Dermis microvascular lymphatic vessel endothelial cell (primary cell): Measurements from ENCODE around the gene C1QTNF12. TPM values are rescaled to one million over a fixed set of nuclear protein-coding genes. Genes with fewer than 3 reads are reported as not detected.

ENCODE experiments used
- DNase-seq, 2 donors: peaks; one replicate each; pipeline versions ENCODE4 v3.0.0 to v3.0.0-alpha.2; 2010; ENCODE audit warnings: low read depth in 2 of 2
- total RNA-seq: library from RNA; depleted of rRNA; stranded (reverse); fragments of >200 nt; gene quantifications from 2 replicates; pipeline ENCODE4 v1.2.1, GENCODE V29; 2014

Gene C1QTNF12
- total RNA-seq, 1 donor from 2014 or later, result 0.51 TPM

DNA sequence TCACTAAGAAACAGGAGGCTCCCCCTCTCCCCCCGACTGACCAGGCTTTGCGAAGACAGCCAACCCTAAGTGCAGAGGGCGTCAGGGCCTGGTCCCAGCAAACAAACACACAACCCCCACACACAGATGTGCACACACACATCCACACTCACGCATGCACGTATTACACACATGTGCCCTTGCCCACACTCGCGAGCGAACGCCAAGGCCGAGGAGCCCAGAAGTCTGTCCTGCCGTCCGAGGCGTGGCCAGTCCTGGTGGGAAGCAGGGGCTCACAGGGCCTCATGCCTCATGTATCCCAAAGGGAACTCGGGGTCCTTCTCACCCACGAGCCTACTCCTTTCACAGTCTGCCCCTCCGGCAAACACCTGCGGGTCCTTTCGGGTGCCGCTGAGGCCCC lies 16.8 kb downstream of the C1QTNF12 start:
- DNase-seq, result no peak

DNA sequence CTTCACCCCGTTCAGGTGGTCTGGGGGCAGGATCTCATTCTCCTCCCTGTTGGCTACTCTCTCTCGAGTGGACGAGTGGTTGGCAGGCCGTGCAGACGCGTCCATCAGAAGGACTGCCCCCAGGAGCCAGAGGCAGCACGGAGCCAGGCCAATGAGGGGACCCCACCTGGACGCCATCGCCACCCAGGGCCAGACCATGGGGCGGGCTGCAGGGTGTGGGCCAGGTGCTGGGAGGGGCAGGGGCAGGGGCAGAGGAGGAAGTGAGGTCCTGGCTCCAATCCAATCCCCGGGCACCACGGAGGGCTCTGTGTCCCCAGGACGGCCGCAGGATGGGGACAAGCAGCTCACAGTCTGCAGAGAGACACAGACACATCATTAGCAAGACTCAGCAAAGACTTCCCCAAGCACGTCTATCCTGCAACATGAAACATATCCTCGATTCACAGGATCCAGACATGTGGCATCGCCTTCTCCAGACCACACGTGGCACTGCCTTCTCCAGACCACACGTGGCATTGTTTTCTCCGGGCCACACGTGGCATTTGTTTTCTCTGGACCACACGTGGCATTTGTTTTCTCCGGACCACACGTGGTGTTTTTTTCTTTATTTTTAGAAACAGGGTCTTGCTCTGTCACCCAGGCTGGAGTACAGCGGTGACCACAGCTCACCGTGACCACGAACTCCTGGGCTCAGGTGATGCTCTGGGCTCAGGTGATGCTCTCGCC lies 17.8 kb downstream of the C1QTNF12 start:
- no peak for DNase-seq

DNA sequence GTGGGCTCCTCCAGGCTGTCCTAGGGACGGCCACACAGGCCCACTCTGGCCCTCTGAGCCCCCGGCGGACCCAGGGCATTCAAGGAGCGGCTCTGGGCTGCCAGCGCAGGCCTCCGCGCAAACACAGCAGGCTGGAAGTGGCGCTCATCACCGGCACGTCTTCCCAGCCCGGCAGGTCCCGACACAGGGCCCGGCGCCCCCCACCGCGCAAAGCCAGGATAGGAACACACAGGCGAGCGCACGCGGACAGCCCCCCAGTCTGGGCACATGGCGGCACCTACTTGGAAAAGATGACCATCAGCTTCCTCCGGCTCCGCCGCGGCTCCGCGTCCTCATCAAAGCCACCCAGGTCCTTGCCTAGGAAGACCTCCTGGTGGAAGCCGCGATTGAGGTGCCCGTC lies 18.3 kb downstream of the C1QTNF12 start:
- DNase-seq, result no peak

DNA sequence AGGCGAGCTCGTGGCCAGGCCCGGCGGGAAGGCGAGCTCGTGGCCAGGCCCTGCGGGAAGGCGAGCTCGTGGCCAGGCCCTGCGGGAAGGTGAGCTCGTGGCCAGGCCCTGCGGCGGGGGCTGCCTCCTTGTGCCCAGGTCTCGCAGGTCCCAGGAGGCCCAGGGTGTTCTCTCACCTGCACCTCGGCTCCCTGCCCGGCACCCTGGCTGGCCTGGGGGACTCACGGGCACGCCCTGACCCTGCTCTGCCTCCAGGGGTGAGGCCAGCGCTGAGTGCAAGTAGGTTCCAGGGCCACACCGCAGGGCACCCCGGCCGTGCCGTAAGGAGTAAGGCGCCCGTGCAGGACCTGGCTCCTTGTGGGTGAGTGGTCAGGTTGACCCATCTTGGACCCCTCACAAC lies 19.1 kb downstream of the C1QTNF12 start:
- no peak for DNase-seq

DNA sequence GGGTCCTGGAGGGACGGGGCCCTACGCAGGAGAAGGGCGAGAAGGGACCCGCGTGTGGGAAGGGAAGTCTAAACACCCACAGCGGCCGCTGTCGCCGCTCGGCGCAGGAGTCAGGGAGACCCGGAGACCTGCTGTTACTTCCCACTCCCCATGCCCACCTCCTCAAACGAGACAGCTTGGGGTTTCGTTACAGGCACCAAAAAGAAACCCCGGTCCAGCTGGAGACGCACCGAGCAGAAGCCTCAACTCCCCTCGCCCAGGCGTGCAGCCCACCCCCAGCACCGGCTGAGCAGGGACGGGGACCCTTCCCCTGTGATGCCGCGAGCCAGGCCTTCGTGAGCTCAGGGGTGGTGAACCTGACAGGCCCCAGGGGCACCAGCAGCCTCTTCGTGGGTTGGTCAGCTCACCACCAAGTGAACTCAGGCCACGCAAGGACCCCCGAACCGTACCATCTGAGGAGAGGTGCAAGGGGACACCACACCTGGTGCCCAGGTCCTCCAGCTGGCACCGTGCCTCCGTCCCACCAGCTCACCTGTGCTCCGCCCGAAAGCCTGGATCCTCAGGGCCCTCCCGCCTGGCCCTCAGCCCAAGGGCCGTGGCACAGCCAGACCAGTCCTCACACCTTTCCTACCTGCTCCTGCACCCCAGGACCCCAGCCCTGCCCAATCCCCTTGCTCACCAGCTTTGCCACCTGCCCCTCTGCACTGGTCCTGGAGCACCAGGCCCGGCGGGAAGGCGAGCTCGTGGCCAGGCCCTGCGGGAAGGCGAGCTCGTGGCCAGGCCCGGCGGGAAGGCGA lies 19.8 kb downstream of the C1QTNF12 start:
- DNase-seq, result no peak

DNA sequence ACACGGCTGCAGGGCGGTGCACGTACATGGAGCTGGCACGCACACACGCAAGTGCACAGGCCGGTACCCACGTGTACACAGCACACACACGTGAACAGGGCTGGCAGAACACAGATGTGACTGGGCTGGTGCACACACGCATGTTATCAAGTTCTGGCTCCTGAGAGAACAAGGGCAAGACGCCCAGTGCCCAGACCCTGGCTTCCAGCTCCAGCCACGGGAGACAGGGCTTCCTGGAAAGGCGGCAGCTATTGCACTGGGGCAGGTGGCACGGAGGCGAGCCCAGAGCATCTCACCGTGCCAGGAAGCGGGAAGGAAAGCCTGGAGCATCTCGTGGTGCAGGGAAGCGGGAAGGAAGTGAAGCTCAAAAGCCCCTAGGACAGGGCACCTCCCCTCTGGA lies 20.6 kb downstream of the C1QTNF12 start:
- no peak for DNase-seq

DNA sequence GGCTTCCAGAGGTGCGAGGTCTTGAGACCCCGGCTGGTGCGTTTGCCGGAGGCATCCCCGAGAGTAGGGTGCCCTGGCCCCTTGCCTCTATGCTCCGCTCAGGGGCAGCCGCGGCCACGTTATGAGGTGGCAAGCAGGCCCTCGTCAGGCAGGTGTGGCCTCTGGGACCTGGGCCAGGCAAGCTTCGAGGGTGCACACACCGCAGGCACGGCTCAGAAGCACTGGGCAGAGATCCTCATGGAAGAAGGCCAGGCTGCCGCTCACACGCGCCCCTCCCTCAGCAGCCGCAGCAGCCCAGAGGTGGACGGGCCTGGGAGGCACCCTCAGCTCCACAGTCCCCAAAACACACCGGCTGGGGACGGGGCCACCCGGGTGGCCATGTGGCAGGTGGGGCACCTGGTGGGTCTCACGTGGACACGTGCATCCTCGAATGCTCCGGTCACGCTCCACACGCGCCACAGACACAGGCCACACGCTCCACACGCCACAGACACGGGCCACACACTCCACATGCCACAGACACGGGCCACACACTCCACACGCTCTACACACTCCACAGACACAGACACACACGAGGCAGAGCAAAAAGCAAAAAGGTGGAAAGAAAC lies 21.2 kb downstream of the C1QTNF12 start:
- no peak for DNase-seq

DNA sequence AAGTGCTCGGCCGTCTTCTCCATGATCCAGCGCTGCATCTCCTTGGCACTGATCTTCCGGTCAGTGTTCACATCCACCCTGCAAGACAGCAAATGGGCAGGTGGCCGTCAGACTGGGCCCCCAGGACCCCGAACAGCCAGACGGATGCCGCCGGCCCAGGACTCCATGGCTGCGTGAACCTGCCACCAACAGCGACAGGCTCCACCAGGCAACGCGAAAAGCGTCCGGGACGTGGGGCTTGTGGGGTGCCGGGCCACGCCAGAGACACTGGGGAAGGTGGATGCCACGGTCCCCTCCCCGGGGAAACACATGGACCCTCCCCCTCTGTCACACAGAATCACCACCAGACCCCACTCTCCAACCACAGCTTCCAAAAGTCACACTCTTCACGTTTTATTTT lies 22.6 kb downstream of the C1QTNF12 start:
- no peak for DNase-seq

DNA sequence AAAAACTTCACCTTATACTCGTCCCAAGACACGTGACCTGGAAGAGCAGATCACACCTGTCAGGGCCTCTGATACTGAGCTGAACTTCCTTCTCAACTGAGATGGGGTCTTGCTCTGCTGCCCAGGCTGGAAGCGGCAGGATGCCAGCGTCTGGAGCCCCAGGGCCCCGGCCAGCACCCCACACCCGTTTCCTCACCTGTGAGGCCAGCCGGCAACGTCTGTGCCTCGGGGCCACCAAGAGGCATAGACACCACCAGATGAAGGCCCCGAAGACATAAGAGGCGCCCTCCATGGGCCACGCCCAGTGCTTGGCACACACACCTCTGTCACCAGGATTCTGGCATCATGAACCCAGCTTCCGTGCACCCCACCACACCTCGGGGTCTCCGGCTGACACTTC lies 23.2 kb downstream of the C1QTNF12 start:
- DNase-seq, result no peak

DNA sequence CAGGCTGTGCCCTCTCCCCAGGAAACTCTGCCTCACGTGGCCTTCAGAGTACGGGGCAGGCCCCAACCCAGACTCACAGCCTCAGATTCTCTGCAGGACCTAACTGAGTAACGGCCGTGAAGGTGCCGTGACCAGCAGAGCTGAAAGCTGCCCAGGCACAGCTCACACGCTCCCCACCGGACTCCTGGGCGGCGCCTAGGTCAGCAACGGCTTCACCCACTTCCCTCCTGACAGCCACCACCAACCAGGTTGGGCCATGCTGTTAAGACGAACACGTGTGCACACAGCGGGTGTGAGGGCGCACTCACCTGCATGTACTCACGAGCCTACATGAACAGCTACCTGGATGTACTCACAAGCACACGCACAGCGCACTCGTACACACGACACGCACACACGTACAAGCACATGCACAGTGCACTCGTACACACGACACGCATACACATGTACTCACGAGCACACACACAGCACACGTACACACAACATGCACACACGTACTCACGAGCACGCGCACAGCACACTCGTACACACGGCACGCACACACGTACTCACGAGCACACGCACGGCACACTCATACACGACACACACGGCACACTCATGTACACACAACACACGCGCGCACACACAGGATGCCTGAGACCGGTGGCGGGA lies 23.8 kb downstream of the C1QTNF12 start:
- no peak for DNase-seq

DNA sequence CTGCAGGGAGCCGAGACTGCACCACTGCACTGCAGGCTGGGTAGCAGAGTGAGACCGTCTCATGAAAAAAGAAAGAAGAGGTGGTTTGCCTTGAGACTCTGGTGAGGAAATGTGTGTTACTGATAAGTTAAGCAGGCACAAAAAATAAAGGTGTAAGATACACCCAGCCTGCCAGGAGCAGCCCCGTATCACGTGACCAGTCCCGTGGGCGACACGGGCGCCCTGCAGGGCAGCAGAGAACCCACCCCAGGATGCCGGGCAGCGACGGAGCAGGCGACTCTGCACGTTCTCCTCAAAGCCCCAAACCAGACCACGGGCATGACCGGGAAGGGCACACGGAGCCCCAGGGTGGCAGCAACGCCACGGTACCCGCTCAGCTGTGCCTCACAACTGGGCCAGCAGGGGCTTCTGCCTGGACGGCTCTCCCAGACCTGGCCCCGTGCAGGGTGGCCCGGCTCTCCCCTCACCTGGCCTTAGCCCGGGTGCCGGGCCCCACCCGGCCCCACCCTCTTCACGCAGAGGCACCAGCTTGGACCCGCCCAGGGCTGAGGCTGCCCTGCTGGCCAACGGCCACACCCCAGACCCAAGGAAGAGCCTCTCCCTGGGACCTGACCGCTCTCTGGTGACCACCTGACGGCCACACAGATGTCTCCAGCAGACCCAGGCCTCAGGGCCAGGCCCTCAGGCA lies 24.5 kb downstream of the C1QTNF12 start:
- DNase-seq, result no peak

DNA sequence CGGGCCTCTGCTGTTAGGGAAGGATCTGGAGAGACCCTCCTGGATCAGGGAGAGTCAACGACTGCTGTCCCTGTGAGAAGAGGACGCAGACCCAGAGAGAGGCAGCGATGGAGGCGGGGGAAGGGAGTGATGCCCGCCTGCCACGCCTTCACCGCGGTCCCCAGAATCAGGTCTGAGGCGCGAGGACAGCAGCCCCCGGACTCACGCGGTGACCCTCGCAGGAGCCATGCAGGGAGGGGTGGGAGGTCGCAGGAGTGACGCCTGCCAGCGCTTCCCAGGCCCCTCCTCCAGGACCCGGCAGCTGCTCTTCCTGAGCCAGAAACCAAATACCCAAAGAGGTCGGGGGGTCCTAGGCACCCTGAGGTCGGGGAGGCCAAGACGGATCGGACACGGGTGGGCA lies 26.3 kb downstream of the C1QTNF12 start:
- DNase-seq, result no peak

DNA sequence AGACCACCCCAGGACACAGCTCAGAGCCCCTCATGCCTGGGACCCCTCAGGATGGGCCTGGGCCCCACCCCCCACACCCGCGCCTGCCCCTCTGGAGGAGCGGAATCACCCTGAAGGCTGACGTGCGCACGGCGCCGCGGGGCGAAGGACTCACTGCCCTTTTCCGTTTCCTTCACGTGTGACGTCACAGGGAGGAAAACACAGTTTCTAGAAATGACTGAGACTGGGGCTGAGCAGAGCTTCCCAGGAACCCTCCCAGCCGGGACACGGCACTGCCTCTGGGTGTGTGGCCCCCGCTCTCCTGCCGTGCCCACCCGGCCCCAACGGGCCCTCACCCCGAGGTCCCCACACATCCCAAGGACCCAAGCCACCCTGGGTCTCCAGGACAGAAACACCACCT lies 27.2 kb downstream of the C1QTNF12 start:
- DNase-seq, result no peak

DNA sequence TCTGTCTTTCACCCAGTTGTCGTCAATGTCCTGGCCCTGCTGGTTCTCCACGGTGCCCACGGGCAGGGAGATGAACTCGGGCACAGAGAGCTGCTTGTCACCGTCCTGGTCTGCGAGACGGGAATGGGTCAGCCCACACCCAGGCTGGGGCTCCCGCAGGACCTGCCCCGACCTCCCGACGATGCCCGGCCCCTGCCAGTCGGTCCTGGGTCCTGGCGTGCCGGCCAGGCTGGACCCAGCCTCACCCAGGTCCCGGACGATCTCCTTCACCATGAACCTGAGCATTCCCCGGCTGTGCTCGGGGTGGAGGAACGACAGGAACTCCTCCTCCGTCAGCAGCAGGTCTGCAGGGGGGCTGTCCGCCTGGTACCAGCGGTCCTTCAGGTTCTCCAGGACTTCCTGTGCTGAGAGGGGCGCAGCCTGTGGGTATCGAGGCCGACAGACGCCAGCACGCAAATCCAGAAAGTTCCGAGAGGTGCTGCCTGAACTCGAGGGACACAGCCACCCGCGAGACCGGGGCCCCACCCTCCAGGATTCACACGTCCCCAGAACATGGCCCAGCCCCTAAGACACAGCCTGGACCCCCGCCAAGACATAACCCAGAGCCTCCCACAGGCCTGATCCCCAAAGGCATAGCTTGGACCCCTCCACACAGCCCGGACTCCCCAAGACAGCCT lies 27.9 kb downstream of the C1QTNF12 start:
- DNase-seq, result no peak

DNA sequence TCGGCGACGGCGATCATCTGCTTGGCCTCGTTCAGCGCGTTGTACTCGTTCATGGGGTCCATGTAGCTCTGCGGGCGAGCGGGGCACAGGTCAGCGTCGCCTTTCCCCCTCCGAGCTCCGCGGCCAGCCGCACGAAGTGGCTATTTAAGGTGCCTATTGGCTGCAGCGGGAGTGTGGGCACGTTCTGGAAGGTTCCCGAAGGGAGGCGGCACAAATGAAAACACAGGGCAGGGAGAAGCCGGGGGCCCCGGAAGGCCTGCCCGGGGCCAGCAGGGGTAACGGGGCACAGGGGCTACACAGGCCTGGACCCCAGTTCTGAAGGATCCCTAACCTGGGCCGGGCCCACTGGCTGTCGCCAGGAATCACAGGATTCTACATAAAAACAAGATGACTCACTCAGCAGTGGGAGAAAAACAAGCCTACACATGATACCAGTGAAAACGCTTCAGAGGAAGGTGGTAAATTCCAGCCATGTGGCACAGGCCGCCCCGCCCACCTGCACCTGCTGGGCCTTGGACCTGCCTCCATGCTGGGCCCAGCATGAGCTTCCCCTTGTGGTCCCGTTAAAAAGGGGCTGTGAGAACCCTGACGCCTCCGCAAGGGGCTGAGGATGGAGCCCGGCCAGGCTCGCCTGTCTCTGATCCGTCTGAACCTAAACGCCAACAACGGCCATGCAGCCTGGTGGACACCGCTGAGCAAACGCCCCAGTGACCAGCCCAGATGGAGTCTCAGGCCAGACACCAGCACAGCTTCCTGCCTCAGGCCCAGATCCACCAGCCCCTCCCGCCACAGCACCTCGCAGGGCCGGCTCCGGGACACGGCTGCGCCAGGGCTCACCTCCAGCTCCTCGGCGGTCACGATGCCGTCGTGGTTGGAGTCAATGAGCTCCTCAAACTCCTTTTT lies 28.6 kb downstream of the C1QTNF12 start:
- peak; percentile 53 to 82 for DNase-seq

DNA sequence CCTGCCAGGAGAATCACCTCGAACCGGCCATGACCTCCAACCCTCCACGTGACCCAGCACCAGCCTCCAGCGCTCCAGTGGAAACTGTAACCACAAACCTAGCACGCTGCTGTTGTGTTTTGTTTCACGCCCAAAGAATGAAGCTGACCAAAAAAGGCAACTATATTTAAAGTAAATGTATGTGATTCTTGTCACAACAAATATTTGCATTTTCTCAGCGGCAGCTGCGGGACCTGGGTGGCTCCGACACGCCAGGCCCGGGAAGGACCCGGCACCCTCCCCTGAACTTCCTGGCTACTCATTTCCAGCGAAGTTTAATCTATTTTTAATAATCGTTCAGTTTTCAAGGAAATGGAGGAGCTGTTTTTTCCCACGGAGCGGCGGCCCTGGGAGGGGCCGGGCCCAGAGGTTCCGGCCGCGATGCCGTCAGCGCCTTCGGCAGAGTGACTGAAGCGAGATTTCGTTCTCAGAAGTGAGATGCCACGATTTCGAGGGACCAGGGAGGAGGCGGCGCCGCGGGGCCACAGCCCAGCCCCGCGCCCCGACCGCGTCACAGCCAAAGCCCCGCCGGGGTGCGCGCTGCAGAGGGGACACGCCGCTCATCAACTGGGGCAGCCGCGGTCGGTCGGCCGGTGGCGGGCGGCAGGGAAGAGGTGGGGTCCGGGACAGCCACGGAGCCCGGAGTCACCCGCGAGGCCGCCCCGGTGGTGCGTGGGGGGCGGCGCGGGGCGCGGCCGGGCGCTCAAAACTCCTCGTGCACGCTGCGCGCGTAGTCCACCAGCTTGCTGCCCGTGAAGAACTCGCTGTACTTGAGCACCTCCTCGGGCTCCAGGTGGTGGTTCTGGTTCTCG lies 29.5 kb downstream of the C1QTNF12 start:
- no peak for DNase-seq

DNA sequence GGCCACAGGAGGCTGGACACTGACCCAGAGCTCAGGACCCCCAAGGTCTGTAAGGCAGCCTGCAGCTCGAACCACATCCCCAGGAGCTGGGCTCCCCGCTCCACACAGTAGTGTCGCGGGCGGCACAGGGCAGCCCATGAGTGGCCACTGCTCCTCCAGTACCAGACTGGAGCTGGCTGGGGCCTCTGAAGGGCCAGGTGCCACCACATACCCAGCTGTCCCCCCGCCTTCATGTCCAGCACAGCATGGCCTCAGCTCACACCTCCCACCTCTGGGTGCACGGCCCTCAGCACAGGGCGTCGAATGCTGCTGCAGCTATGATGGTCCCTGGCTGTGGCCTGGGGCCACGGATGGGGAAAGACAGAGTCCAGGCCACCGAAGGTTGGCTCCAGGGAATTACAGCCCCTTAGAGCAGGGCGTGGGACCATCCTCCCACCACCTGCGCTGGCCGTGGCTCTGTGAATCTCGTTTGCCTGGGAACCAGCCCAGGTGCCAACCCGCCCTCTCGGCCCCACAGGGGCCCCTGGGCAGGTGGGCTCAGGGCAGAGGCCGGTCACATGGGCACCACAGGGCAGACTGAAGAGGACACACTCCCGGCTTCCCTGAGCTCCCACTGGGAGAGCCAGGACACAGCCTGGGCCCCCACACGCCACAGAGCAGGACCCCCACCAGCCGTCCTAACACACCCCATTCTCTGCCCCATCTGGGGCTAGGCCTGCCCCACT lies 30.5 kb downstream of the C1QTNF12 start:
- no peak for DNase-seq

DNA sequence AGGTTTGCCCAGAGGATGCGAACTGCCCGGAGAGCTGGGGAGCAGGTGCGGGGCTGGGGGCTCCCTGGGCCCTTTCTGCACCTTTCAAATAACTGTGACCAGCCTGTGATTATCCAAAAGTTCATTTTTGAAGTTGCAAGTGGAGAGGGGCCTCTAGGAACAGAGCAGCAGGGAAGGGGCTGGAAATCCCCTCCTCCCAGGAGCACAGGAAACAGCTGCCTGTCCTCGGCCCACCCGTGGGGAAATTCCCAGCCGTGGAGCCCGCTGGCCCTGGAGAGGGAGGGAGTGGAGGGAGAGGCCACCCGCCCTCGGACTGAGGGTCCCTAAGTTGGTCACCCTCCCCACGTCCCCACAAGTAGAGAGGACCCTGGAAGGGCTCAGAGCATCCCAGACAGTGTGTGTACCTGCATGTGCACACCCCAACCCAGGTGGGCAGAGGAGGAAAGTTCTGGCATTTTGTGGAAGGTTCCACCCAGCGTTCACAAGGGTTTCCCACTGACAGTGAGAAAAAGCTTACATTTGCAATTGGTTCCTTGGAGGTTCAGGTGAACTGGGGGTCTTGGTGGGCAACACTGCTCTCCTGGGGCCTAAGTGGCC lies 31.3 kb downstream of the C1QTNF12 start:
- DNase-seq, result peak in 1 of 2 donors; percentile 63
